HG02943 (cell line): ENCODE measurements around the gene ZDHHC11B.
"Not testable (repeated sequence)": the region's sequence is repeated elsewhere in the genome, so short reads cannot be mapped to it uniquely, and the experiment has no call there.

ENCODE experiments used
- ATAC-seq: cut with Tn5 transposase; IDR thresholded peaks from one replicate; pipeline ENCODE4 v1.9.1; 2021; ENCODE audit warnings: mild to moderate bottlenecking, low read depth, moderate library complexity; ENCODE audit not compliant: unreplicated experiment

The ZDHHC11B gene

DNA sequence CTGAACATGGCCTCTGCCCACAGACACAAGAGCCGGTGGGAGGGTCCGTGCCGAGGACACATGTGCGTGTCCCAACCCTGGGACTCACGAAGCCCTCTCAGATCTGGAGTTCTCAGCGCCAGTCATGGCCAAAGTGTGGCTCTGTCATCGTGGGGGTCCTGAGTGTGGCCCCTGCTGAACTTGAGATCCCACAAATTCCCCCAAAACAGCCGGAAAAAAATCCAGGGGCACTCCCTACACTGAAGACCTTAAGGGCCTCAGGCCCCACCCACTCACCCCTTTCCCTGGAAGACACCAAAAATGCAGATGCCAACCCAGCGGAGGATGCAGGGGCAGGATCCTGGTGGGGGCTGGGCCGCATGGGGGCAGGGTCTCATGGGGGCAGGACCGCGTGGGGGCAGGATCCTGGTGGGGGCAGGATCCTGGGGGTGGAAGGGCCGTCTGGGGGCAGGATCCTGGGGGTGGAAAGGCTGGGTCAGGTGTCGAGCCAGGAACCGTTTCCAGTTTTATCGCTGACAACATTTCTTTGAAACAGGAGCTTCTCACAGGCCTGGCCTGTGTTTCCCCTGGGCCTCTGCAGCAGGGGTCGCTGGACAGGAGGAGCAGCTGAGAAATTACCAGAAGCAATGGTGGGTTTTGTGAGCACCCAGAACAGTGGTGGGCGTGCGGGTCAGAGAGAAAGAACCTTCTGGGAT is 13.3 kb downstream of the ZDHHC11B start:
- not testable (repeated sequence) for ATAC-seq

DNA sequence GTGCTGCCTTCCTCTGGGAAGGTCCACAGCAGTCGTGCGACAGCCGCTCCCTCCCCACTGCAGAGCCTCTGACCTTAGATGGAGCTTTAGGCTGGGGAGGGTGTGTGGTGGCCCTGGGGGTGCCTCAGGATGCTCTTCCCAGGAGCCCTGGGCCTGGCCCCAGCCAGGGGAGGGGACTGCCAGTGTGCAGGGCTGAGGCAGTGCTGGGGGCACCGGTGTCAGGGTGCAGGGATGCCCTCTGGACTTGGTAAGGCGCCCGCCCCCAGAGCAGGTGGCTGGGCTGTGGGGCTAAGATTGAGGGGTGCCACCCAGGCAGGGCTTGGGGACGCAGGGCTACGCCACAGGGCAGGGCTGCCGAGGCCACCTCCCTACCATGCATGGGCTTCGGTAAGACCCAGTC is 13.9 kb downstream of the ZDHHC11B start:
- ATAC-seq, result not testable (repeated sequence)

DNA sequence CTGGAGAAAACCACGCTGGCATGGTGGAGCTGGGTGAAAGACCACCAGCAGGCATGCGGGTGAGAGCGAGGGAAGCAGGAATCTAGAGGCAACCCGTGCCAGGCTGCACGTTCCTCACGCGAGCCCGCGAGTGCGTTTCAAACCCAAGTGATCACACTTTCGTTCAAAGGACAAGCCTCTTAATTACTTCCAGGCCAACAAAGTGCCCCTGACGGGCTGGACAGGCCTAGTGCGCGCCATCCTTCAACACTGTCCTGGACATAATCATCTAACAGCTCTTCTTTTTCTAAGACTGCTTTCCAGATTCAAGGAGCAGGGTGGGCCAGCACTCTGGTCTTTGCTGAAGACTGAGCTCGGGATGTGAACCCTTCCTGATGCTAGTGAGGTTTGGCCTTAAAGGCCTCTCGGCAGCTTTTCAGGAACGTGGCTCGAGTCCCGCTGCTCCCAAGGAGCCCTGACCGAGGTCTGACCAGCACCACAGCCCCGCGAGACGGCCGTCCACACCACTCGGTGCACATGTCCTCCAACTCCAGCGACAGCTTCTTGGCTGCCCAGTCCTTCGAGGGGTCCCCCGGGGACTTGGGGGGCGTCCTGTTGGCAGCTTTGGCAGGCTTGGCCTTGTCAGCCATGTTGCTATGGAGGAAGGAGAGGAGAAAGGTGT is 14.9 kb downstream of the ZDHHC11B start:
- not testable (repeated sequence) for ATAC-seq

DNA sequence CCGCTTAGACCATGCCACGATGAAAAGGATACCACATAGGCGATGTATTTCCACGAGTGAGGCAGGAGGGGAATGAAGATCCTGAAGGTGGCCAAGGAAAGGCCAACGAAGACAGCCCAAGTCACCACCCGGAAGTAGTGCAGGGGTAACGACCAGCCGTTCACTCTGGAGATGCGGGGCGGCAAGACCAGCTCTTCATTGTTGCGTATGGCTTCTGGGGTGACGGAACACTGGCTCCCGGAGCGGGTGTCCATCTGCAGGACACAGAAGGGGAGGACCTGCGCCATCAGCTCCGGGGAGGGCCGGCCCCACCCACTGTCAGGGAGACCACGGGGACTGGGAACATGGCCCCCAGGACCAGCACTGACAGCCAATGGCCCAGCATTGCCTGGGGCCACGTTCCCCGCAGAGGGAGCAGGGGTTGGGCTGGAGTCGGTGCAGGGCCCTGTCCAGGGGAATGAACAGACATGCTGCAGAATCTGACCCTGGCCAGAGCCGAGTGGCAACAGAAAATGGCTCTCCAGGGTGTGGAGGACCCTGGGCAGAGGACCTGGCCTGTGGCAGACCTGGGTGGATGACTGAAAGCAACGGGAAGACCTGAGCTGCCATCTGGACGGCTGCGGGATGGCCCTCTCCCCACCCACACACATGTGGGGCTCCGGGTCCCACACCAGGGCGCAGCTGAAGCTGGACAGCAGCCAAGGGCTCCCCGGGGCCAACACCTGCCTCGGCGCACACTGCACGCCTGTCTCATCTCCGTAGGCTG is 17.7 kb downstream of the ZDHHC11B start:
- ATAC-seq, result no peak

DNA sequence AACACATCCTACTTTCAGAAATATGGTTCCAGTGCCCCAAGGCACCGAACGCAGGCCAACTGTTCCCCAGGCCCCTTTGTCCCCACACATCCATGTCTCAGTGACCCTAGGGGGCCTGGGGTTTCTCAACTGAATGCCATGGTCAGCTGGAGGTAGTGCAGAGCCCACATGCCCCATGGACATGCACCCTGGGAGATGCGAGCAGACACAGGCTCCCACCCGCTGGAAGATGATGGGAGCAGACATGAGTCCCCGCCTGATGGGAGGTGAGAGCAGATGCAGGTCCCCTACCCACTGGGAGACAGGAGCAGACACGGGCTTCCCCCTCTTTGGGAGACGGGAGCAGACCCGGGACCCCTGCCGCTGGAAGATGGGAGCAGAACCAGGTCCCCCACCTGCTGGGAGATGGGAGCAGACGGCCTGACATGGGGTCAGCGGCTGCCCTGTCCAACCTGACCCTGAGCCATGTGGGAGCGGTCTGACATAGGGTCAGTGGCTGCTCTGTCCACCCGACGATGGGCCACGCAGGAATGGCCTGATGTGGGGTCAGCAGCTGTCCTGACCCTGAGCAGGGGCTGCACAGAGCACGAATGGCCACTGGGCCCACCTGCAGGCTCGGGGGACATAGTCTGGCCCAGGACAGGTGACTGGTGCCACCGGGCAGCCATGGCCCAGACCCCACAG is 18.4 kb downstream of the ZDHHC11B start:
- ATAC-seq, result no peak

DNA sequence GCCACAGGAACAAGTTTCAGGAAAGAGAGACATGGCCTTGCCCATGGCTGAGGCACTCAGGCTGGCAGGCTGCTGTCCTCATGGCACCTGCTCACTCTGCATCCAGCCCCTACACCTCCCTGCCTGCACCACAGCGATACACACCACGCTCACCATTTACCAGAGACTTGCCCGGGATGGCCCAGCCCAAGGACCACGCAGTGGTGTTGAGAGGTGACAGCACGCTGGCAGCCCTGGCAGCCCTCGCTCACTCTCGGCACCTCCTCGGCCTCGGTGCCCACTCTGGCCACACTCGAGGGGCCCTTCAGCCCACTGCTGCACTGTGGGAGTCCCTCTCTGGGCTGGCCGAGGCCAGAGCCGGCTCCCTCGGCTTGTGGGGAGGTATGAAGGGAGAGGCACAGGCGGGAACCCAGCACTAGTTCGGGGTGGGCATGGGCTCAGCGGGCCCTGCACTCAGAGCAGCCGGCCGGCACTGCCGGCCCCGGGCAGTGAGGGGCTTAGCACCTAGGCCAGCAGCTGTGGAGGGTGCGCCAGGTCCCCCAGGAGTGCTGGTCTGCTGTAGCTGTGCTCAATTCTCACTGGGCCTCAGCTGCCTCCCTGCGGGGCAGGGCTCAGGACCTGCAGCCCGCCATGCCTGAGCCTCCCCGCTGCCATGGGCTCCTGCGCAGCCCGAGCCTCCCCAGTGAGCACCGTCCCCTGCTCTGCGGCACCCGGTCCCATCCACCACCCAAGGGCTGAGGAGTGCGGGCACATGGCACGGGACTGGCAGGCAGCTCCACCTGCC is 20.3 kb downstream of the ZDHHC11B start:
- no peak for ATAC-seq

DNA sequence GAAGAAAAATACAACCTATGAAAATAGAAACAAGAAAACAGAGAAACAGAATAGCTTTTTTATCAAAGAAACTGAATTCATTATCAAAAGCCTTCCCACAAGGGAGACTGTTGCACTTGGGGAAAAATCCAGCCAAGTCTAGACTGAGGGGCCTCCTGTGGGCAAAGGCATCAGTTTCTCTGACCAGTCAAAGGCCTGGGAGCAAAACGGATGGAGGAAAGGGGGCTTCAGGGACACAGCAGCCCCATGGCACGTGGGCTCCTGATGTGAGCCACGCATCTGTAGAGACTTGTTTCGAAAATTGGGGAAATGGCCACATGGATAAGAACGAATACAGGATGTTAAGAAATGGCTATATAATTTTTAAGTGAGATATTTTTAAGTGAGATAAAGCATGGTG is 21.1 kb downstream of the ZDHHC11B start:
- no peak for ATAC-seq

DNA sequence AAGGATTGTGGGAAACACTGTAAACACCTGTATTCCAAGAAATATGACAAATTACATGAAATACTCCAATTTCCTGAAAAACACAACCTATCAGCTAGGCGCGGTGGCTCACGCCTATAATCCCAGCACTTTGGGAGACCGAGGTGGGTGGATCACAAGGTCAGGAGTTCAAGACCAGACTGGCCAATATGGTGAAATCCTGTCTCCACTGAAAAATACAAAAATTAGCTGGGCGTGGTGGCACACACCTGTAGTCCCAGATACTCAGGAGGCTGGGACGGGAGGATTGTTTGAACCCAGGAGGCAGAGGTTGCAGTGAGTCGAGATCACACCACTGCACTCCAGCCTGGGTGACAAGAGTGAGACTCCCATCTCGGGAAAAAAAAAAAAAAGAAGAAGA is 21.5 kb downstream of the ZDHHC11B start:
- not testable (repeated sequence) for ATAC-seq

DNA sequence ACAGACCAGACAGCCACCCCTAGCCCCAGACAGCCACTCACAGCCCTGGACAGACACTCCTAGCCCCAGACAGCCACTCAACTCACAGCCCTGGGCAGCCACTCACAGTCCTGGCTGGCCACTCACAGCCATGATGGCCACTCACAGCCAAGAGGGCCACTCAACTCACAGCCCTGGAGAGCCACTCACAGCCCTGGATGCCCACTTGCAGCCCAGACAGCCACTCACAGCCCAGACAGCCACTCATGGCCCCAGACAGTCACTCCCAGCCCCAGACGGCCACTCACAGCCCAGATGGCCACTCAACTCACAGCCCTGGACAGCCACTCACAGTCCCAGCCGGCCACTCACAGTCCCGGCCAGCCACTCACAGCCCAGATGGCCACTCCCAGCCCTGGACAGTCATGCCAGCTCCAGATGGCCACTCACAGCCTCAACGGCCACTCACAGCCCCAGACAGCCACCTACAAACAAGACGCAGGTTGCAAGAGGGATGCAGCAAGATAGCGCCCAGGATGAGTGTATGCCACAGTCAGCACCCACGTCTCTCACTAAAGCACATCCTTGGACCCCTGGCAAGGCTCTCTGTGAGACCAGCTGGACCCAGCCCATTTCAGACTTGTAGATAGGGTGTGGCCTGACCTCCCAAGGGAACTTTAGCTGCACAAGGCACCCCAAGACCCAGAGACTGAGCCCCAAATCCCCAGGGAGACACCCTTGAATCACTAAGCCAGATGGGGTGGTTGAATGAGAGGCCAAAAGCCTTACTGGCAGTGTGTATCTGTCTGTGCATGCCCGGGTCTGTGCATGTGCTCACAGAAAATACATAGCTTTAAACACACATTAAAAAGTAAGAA is 22.4 kb downstream of the ZDHHC11B start:
- no peak for ATAC-seq

DNA sequence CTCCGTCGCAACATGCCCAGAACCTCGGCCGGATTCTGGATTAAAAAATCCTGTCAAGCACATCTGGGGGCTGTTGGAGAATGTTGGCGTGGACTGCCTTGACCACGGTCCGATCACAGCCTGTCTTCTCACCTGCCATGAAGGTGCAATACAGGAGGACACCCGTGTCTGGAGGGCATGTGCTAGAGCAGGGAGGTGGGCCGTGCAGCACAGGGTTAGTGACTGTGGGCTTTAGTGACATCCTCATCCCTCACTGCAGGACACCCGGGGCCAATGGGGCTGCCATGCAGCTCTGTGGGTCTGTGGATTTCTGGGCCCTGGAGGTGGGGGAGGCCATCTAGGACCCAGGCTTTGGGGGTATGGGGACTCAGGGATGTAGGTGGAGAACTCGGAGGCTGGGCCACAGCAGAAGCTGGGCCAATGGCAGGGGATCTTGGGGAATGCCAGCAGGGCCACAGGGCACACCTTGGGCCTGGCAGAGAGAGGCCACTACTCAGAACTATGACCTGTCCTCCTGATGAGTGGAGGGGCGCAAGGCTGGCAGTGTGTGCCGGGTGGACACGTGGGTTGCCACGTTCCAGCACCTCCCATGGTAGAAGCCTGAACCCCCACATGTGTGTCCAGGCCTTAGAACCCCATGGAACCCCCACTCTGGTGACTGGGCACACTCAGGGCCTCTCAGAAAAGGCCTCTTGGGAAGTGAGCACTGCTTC is 23.3 kb downstream of the ZDHHC11B start:
- no peak for ATAC-seq

DNA sequence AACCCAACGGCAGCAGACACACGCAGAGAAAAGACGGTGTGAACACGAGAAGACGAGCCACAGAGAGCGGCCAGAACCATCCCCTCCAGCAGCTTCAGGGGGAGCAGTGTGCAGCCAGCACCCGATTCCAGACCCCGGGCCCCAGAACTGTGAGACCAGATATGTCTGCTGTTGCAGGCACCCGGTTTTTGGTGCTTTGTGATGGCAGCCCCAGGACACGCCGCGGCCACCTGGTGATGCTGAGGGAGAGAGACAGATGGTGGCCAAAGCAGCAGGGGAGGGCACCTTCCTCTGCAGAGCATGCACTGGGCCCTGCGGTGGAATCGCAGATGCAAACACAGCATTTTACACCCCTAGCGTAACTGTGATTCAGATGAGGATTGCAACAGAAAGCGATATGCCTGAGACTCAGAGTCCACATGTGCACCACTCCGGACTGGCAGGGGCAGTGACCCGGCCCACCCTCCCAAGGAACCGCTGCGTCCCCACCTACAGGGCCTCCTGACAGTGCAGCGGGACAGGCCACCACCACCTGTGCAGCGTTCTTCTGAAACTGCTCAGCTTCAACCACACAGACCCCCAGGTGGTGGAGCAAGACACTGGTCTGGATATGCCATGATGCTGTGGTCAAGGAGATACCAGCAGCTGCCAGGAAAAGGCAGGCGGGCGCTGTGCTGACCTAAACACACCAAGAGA is 24.0 kb downstream of the ZDHHC11B start:
- ATAC-seq, result no peak

DNA sequence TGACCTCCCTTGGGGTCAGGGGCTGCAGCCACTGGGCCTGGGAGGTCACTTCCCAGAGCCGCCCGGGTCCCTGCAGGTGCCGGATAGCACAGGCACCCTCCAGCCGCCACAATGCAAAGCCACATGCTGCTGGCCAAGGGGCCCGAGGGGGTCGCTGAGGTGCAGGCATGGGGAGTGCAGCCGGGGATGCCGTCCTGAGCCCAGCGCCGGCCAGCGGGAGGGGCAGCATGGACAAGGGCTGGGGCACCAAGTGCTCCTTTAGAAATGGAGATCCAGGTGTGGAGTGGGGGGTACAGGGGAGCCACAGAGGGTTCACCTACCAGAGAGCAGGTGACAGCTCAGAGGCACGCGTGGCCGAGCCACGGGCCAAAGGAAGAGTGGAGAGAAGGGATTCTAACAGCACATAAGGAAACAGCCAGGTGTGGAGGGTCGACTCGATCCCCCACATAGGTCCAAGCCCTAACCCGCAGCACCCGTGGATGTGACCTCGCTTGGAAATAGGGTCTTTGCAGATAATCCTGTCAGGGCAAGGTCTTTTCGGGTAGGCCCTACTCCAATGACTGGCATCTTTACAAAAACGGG is 24.7 kb downstream of the ZDHHC11B start:
- no peak for ATAC-seq

DNA sequence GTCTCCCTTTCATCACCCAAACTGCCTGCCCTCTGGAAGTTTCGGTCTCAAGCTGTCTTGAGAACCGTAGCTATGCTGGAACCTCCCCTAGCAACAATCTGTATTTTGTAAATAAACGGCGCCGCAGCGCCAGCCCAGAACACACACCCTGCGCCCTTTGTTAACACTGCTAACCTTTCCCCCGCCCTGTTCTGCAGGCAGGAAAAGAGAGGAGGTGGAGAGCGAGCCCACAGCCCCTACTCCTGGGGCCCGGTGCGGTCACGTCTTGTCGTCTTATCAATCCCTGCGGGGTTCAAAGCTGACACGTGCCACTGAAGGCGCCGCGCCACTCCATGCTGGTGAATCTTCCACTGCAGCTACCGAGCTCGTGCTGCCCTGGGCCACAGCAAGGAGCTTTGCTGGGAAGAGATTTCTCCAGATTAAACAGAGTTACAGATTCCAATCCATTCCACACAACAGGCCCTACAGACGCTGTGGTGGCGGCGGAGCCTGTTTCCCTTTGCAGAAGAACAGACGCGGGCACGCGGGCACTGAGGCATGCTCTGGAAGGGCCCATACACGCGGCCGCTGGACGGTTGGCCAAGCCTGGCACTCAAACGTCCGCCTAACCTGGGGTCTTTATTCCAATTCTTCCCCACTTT is 25.3 kb downstream of the ZDHHC11B start:
- ATAC-seq, result no peak

DNA sequence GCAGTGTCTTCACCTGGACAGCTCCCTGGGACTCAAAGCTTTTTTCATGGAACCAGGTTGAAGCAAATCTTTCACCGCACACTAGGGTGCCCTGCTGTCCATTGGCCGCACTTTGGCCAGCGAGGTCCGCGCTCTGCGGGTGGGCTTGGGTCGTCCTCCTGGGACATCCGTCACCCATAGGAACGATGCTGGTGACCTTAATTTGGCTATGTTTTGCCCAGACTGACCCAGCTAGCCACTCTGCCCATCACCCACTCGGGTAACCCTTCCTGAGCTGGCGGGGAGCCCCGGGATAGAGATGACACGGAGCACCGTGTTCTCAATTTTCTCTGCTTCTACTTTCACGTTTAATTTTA is 25.9 kb downstream of the ZDHHC11B start:
- no peak for ATAC-seq

DNA sequence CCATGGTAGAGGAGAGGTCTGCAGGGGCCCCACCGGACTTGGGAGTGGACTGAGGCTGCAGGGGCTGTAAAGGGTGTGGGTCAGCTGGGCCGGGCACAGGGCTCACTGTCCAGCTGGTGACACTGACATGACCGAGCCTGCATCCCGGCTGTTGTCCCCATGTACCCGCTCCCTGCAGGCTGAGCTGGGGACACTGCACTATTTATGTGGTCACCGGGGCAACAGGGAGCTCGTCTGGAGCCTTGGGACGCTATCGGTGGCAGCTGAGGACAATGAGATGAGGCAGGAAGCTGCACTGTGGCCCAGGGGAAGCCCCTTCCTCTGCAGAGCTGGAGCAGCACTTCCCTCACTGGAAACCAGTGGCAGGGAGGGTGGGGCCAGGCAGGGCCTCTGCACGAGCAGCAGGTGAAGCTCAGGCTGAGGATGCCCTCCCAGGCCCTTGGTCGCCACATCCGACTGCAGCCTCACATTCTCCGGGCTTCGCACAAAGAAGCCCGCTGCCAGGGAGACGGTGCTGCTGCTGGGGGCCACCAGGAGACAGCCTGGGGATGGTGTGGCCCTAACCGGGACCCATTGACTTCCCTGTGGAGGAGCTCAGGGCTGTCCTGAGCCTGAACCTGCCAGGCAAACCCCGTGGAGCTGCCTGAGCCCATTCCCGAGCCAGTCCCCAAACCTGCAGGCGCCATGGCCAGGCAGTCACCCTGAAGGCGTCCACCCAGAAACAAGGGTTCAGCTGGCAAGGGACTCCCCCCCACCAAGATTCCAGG is 26.4 kb downstream of the ZDHHC11B start:
- no peak for ATAC-seq

DNA sequence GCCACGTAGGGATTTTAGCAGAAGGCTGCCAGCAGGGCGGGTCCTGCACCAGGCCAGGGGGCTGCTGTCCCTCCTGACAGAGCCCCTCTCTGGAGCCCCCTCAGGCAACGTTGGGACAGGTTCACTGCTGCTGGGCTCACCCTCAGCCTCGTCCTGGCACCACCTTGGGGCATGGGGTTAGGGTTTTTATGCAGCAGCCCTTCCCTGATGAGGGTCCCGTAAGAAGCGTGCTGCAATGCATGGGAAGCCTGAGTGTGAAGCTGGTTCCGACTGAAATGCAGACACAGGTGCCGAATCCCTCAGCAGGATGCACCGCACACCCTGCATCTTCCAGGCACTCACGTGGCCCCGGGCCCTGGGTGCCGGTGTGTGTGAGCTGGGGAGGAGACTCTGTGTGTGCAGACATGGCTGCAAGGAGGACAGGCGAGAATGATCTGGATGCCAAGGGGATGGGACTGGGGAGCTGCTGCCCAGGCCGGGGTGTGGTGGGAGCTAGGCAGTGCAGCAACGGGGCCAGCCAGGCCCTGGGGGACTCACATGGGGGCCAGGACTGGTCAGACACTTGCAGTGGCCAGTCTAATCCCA is 27.1 kb downstream of the ZDHHC11B start:
- ATAC-seq, result no peak
